Fibroblast of lung (primary cell): ENCODE data around the gene ZNF132.

Source experiments
- CTCF ChIP-seq, 2 donors: IDR thresholded peaks in 1 of 2; conservative IDR thresholded peaks in 1 of 2; 1 replicate in 1 of 2; 2 replicates in 1 of 2; pipeline ENCODE4 v1.5.1; 2011 to 2012; ENCODE audit warnings: low read length in 2 of 2, control low read depth in 1 of 2, inconsistent platforms in 1 of 2, low read depth in 1 of 2, mild to moderate bottlenecking in 1 of 2
- EZH2 ChIP-seq: IDR thresholded peaks from 2 replicates; pipeline ENCODE4 v1.5.1; 2012; ENCODE audit warnings: low read length, control low read depth, mild to moderate bottlenecking; ENCODE audit errors: missing control alignments

- no peak for TF ChIP-seq EZH2
- TF ChIP-seq CTCF (conservative IDR thresholded peaks at IDR 0.05 in 1 of 2, IDR thresholded peaks at IDR 0.05 in 1 of 2; ENCODE audit: low read depth in 1 of 2, low read length in 2 of 2): no peak
Observed at GRCh38 chr19:58385891-58386575, 53.9 kb downstream of the ZNF132 start.
